H1 (cell line): ENCODE results near the gene MAP3K13. TPM values are rescaled to one million over a fixed set of nuclear protein-coding genes. Genes with fewer than 3 reads are reported as not detected.

ENCODE experiments used
- SIRT6 ChIP-seq: IDR thresholded peaks from one replicate; pipeline ENCODE4 v1.7.1; 2012; ENCODE audit warnings: low read length, inconsistent platforms
- USF2 ChIP-seq: IDR thresholded peaks from 2 replicates; pipeline ENCODE4 v1.6.1; 2011; ENCODE audit warnings: low read length, improper control_type of control experiment
- polyA plus RNA-seq, 7 experiments: library from polyadenylated mRNA; depleted of rRNA in 3 of 7; stranded (reverse) in 5 of 7; unstranded in 2 of 7; fragments of >200 nt in 5 of 7; fragments of 200-250 nt in 2 of 7; gene quantifications; 1 replicate in 5 of 7; 2 replicates in 1 of 7; 4 replicates in 1 of 7; pipeline versions ENCODE4 v1.2.1 to v1.2.3, GENCODE V29; 2011 to 2013; ENCODE audit warnings: missing spikeins in 2 of 7, mixed read lengths in 2 of 7
- total RNA-seq: library from RNA; stranded (reverse); fragmentation: NEBNext Ultra II Directional; extraction: Animal tissue kit (Norgen Biotek cat#: 25700); gene quantifications from 2 replicates; pipeline ENCODE4 v1.2.1, GENCODE V29; 2021

The MAP3K13 gene
- total and polyA plus RNA-seq, 2 of the 8 experiments (the other 6 are each of a cell fraction or from before 2014, with no cell fraction given), result 6.8 to 17.9 TPM

- TF ChIP-seq USF2, result no peak
- no peak for TF ChIP-seq SIRT6
Measured at GRCh38 chr3:185460309-185460708, 97.4 kb downstream of the MAP3K13 start (continued).
